Tibial nerve (tissue), 4 donors: ENCODE measurements around the gene CDH18. TPM values are rescaled to one million over a fixed set of nuclear protein-coding genes. Genes with fewer than 3 reads are reported as not detected.
"Not testable (repeated sequence)": the region's sequence is repeated elsewhere in the genome, so short reads cannot be mapped to it uniquely, and the experiment has no call there.

Experiments
- DNase-seq, 2 donors: peaks; one replicate each; pipeline ENCODE4 v3.0.0-alpha.2; 2019; ENCODE audit warnings: low spot score in 2 of 2
- H3K27ac ChIP-seq, 4 donors: fragments of 200-600 bp; sonication (generic) in 3 of 4; one replicate each; pipeline ENCODE4 v1.5.1; 2017 to 2019; ENCODE audit warnings: mild to moderate bottlenecking in 1 of 4
- H3K27me3 ChIP-seq, 2 donors: fragments of 200-600 bp; sonication (generic) in 1 of 2; one replicate each; pipeline versions ENCODE4 v1.5.1 to v1.6.0; 2017 to 2019
- H3K36me3 ChIP-seq, 3 donors: fragments of 200-600 bp; sonication (generic); one replicate each; pipeline ENCODE4 v1.5.1; 2018 to 2019
- H3K4me1 ChIP-seq, 4 donors: fragments of 200-600 bp; sonication (generic) in 3 of 4; one replicate each; pipeline ENCODE4 v1.5.1; 2017 to 2019
- H3K4me3 ChIP-seq, 4 donors: fragments of 200-600 bp; sonication (generic) in 3 of 4; one replicate each; pipeline ENCODE4 v1.5.1; 2017 to 2019; ENCODE audit warnings: mild to moderate bottlenecking in 1 of 4, moderate library complexity in 1 of 4
- H3K9me3 ChIP-seq, 4 donors: fragments of 200-600 bp; sonication (generic) in 3 of 4; one replicate each; pipeline ENCODE4 v1.5.1; 2017 to 2019
- CTCF ChIP-seq, 5 experiments: fragments of 200-600 bp in 3 of 5; fragments of 450-650 bp in 2 of 5; sonication (generic) in 3 of 5; IDR thresholded peaks; one replicate each; pipeline ENCODE4 v1.5.1; 2016 to 2019; ENCODE audit warnings: antibody characterized with exemption in 5 of 5, mild to moderate bottlenecking in 3 of 5, moderate library complexity in 2 of 5
- EP300 ChIP-seq, 2 donors: sonication (generic); formaldehyde crosslinking; IDR thresholded peaks; one replicate each; pipeline ENCODE4 v1.6.1; 2017; ENCODE audit warnings: antibody characterized with exemption in 2 of 2, mild to moderate bottlenecking in 1 of 2
- POLR2A ChIP-seq, 2 donors: fragments of 450-650 bp; IDR thresholded peaks; one replicate each; pipeline ENCODE4 v1.6.1; 2017; ENCODE audit warnings: antibody characterized with exemption in 2 of 2, mild to moderate bottlenecking in 2 of 2, moderate library complexity in 2 of 2
- WGBS, 2 donors: methylation state at CpG; one replicate each; pipeline ENCODE4 v1.1.5; 2018; 5-methylcytosine and 5-hydroxymethylcytosine counted together
- total RNA-seq, 4 donors: library from RNA; depleted of rRNA; stranded (reverse); fragments of >200 nt; gene quantifications; one replicate each; pipeline ENCODE4 v1.1.0, GENCODE V29; 2016

Gene CDH18
- total RNA-seq, 4 donors from 2014 or later = not detected

GRCh38 chr5:19855031-19855430 is 133.0 kb downstream of the CDH18 start:
- Histone ChIP-seq H3K27ac (no peak overlapping the region), H3K4me1 (no peaks in the 10 kb centered on the region), H3K36me3 (no peaks in the 10 kb centered on the region), H3K27me3 (no peaks in the 10 kb centered on the region), H3K9me3 (no peaks in the 10 kb centered on the region), H3K4me3 (no peak overlapping the region)
- TF ChIP-seq POLR2A (IDR thresholded peaks at IDR 0.05) (no peak), CTCF (IDR thresholded peaks at IDR 0.05) (no peak), EP300 (IDR thresholded peaks at IDR 0.05) (no peak)
- WGBS, 2 donors = 91 to 93% methylated on average over 4 of the region's 4 CpGs
- no peak for DNase-seq

- Histone ChIP-seq H3K9me3 (no peaks in the 10 kb centered on the region), H3K36me3 (no peaks in the 10 kb centered on the region), H3K27ac (no peak overlapping the region), H3K4me3 (no peak overlapping the region), H3K4me1 (no peaks in the 10 kb centered on the region), H3K27me3 (no peaks in the 10 kb centered on the region)
- no peak for DNase-seq
- WGBS, 2 donors = 34 to 40% methylated on average over 4 of the region's 4 CpGs
- TF ChIP-seq POLR2A (IDR thresholded peaks at IDR 0.05) (no peak), EP300 (IDR thresholded peaks at IDR 0.05) (no peak), CTCF (IDR thresholded peaks at IDR 0.05) (no peak)
Measured at GRCh38 chr5:19853616-19854240, 134.3 kb downstream of the CDH18 start.

GRCh38 chr5:19837536-19838174 is 150.3 kb downstream of the CDH18 start:
- 64 to 73% methylated on average over 6 of the region's 6 CpGs for WGBS, 2 donors
- no peak overlapping the region for H3K27ac ChIP-seq
- no peaks in the 10 kb centered on the region for H3K4me1 ChIP-seq
- DNase-seq = no peak
- TF ChIP-seq EP300 (IDR thresholded peaks at IDR 0.05) = no peak
- no peak for TF ChIP-seq CTCF (IDR thresholded peaks at IDR 0.05)
- no peak for TF ChIP-seq POLR2A (IDR thresholded peaks at IDR 0.05)
- H3K36me3 ChIP-seq = no peaks in the 10 kb centered on the region
- no peak overlapping the region for H3K4me3 ChIP-seq
- H3K27me3 ChIP-seq = no peaks in the 10 kb centered on the region
- peaks cover 0 to 14% (median 2%) of the 10 kb centered on the region in 4 donors for H3K9me3 ChIP-seq

DNA sequence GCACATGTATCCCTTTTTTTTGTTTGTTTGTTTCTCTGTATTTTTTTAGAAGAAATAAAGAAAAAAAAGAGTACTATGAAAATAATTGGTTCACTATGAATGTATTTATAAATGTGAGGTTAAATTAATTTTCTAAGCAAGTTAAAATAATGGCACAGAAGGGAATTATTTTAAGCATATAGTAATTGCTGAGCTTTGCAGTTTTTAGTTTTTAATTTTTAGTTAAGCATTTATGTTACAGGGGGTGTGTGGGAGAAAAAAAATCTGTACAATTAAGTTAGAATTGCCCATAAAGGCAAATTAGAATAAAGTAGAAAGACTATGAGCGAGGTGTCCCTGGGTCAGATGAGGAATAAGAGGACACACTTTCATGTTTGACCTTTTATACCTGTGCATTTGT is 152.6 kb downstream of the CDH18 start:
- TF ChIP-seq CTCF (IDR thresholded peaks at IDR 0.05) (no peak), POLR2A (IDR thresholded peaks at IDR 0.05) (no peak), EP300 (IDR thresholded peaks at IDR 0.05) (no peak)
- Histone ChIP-seq H3K9me3 (peaks cover 0 to 21% (median 2%) of the 10 kb centered on the region in 4 donors), H3K4me1 (no peaks in the 10 kb centered on the region), H3K27me3 (no peaks in the 10 kb centered on the region), H3K27ac (no peak overlapping the region), H3K4me3 (no peak overlapping the region), H3K36me3 (no peaks in the 10 kb centered on the region)
- WGBS, 2 donors = 75 to 76% methylated on average over 1 of the region's 1 CpG
- no peak for DNase-seq

DNA sequence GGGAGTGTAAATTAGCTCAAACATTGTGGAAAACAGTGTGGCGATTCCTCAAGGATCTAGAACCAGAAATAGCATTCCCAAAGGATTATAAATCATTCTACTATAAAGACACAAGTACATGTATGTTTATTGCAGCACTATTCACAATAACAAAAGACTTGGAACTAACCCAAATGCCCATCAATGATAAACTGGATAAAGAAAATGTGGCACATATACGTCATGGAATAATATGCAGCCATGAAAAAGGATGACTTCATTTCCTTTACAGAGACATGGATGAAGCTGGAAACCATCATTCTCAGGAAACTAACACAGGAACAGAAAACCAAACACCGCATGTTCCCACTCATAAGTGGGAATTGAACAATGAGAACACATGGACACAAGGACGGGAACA is 175.3 kb downstream of the CDH18 start:
- 91 to 95% methylated on average over 4 of the region's 4 CpGs for WGBS, 2 donors
- H3K9me3 ChIP-seq, H3K36me3 ChIP-seq, H3K4me3 ChIP-seq, H3K4me1 ChIP-seq, H3K27ac ChIP-seq, H3K27me3 ChIP-seq, DNase-seq: not testable (repeated sequence)
